Esophagus muscularis mucosa (tissue), 4 donors: ENCODE results near the gene CLDN17.

Source experiments
- EP300 ChIP-seq: sonication (generic); formaldehyde crosslinking; IDR thresholded peaks from one replicate; pipeline ENCODE4 v1.6.1; 2017; ENCODE audit warnings: antibody characterized with exemption
- POLR2A ChIP-seq: fragments of 450-650 bp; IDR thresholded peaks from one replicate; pipeline ENCODE4 v1.6.1; 2017; ENCODE audit warnings: antibody characterized with exemption, moderate library complexity, mild to moderate bottlenecking, low read depth
- POLR2AphosphoS5 ChIP-seq, 2 donors: sonication (generic); formaldehyde crosslinking; IDR thresholded peaks; one replicate each; pipeline ENCODE4 v1.6.1; 2017; ENCODE audit warnings: antibody characterized with exemption in 2 of 2
- TF ChIP-seq, protein P1 (sequence below), 3 experiments: fragments of 200-600 bp in 2 of 3; fragments of 450-650 bp in 1 of 3; sonication (generic) in 2 of 3; IDR thresholded peaks; one replicate each; pipeline ENCODE4 v1.5.1; 2017 to 2019; ENCODE audit warnings: antibody characterized with exemption in 3 of 3, mild to moderate bottlenecking in 2 of 3, moderate library complexity in 1 of 3

DNA sequence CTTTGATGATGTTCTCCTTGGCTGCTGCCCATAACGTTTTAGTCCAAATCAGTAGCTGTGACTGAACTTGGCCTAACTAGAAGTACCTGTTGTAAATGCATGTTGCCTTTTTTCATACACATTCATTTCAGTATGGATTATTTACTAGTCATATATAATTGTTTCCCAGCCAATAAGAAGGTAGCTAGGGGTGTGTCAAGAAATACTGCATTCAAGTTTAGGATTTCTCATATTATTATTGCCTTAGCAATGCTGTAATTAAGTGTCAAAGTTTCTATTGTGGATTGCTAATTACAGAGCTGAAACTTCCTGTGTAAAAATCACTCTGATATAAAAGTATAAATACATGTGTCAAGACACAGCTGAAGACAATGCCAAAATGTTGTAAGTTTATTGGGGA, at the start of gene CLDN17:
- TF ChIP-seq, protein P1, sequence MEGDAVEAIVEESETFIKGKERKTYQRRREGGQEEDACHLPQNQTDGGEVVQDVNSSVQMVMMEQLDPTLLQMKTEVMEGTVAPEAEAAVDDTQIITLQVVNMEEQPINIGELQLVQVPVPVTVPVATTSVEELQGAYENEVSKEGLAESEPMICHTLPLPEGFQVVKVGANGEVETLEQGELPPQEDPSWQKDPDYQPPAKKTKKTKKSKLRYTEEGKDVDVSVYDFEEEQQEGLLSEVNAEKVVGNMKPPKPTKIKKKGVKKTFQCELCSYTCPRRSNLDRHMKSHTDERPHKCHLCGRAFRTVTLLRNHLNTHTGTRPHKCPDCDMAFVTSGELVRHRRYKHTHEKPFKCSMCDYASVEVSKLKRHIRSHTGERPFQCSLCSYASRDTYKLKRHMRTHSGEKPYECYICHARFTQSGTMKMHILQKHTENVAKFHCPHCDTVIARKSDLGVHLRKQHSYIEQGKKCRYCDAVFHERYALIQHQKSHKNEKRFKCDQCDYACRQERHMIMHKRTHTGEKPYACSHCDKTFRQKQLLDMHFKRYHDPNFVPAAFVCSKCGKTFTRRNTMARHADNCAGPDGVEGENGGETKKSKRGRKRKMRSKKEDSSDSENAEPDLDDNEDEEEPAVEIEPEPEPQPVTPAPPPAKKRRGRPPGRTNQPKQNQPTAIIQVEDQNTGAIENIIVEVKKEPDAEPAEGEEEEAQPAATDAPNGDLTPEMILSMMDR (IDR thresholded peaks at IDR 0.05): no peak
- TF ChIP-seq POLR2AphosphoS5 (IDR thresholded peaks at IDR 0.05) (no peak), POLR2A (no peak), EP300 (no peak)
